GM21515 (cell line): ENCODE results near the gene SEMA6C.
"Not testable (repeated sequence)": the region's sequence is repeated elsewhere in the genome, so short reads cannot be mapped to it uniquely, and the experiment has no call there.

Experiments used
- ATAC-seq: cut with Tn5 transposase; IDR thresholded peaks from one replicate; pipeline ENCODE4 v1.9.1; 2021; ENCODE audit not compliant: unreplicated experiment

The SEMA6C gene

DNA sequence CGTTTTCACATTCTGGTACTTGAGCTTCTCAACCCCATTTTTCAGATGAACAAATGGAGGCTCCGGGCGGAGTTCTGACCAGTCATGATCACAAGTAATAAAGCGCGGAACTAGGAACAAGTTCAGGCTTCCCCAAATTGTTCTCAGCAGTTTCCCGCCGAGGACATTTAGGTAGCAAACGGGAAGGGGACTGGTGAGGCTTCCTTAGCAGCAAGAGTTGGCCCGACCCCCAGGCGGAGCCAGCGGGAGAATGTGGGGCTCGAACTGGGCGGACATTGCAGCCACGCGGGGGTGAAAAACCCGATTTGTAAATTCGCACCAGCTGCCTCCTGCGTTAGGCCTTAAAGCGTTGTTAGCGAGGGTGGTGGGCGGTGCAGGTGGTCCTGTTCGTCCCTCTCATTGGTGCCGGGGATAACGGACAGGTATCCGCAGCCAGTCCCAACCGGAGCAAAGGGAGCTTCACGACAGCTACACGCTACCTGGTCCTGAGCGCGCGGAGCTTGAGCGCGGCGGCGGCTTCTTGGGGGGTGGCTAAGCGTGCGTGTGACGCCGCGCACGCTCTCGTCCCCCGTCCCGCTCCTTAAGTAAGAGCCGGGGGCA lies 15.3 kb downstream of the SEMA6C start:
- ATAC-seq = no peak

DNA sequence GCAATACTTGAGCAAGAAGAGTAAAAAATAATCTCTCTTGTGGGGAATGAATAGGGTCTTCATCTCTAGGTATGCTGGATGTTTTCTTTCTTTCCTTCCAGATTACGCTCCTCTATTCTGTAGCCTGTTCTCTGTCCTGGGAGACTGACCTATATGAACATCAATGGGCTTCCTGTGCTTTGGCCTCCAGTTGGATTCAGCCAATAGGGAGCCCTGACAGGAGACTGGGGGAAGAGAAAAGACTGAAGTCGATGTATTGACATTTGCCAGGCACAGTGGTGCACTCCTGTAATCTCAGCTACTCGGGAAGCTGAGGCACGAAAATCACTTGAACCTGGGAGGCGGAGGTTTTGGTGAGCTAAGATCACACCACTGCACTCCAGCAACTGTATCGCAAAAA lies 17.6 kb downstream of the SEMA6C start:
- no peak for ATAC-seq

DNA sequence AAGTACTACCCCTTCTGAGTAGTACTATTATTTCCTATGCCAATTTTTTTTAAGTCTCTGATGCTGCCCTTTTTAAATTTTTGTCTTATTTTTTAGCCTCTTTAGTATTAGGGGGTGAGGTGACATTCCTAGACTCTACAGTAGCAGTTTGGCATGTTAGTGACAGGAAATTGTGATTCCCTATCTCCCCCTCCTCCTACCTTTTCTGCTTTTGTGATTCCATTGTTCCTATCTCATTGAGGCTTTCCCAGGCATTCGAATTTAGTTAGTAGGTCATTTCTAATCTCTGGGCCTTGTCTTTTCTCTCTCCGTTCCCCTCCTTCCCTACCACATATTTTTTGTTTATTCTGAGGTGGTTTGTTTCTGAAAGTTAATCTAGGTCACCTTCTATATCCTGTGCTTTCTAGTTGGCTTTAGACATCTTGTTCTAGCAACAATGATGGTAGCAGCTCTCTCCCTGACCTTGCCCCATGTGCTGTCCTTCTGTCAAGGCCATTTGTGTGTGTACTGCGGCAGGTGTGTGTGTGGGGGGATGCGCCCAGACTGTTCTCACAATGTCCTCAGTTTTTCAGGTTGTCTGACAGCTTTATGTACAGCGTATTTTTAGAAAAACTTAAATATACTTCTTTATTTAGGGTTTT lies 21.5 kb downstream of the SEMA6C start:
- no peak for ATAC-seq

GRCh38 chr1:151113877-151114276 lies 32.6 kb downstream of the SEMA6C start:
- ATAC-seq = no peak

DNA sequence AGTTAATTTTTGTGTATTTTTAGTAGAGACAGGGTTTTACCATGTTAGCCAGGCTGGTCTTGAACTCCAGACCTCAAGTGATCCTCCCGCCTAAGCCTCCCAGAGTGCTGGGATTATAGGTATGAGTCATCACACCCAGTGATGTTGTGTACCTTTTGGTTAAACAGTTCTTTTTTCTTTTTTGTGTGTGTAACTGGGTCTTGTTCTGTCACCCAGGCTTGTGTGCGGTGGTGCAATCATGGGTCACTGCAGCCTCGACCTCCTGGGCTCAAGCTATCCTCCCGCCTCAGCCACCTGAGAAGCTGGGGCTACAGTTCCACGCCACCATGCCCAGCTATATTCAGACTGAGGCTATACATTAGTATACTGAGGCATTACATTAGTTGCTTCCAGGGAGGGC lies 38.1 kb downstream of the SEMA6C start:
- no peak for ATAC-seq

GRCh38 chr1:151106894-151107293 lies 39.5 kb downstream of the SEMA6C start:
- no peak for ATAC-seq

- ATAC-seq = no peak
Measured at GRCh38 chr1:151104630-151105029, 41.8 kb downstream of the SEMA6C start.

- no peak for ATAC-seq
Measured at GRCh38 chr1:151098126-151098525, 48.3 kb downstream of the SEMA6C start.

DNA sequence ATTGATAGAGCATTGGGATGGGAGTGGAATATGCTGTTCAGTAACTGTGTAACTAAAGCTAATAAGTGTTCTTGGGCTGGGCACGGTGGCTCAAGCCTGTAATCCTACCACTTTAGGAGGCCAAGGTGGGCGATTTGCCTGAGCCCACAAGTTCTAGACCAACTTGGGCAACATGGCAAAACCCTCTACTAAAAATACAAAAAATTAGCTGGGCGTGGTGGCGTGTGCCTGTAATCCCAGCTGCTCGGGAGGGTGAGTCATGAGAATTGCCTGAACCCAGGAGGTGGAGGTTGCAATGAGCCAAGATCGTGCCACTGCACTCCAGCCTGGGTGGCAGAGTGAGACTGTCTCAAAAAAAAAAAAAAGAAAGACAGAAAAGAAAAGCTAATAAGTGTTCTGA lies 49.0 kb downstream of the SEMA6C start:
- ATAC-seq = not testable (repeated sequence)

GRCh38 chr1:151085953-151086559 lies 60.4 kb downstream of the SEMA6C start:
- ATAC-seq = no peak
